Activated T-helper 9 cell treated with anti-CD3 and anti-CD28 coated beads, Interleukin-2, amount 50 U/mL, for 16 hours (primary cell): ENCODE measurements around the gene ITPR3.

ENCODE experiments used
- DNase-seq: peaks from one replicate; pipeline ENCODE4 v3.0.0-alpha.2; 2020; ENCODE audit warnings: low read depth

Gene ITPR3

DNA sequence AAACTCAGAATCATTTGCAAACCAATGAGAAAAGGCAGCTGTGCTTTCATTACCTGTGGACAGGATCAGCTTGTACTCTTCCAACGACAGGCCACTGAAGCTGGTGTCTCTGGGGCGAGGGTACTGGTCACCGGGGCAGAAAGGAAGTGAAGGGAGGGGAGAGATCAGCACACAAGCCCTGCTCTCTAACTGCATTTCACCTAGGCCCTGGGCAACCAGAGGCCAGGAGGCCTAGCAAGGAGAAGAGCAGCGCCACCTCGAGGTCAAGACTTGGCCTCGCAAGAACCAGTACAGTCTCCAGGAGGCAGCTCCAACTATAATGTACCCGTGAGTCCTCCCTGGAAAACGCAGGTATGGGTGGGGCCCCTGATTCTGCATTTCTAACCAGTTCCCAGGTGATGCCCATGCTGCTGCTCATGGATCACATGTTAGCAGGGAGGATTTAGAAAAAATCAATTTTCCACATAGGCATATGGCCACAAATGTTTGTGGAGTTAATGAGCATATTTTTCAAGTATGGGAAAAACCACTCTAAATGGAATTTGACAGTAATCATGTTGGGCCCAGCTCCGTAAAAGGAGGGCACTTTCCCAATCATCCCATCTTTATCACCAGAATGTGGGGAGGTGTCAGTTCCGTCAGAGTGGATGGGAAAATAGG is 79.4 kb downstream of the ITPR3 start:
- peak; percentile 56 for DNase-seq

DNA sequence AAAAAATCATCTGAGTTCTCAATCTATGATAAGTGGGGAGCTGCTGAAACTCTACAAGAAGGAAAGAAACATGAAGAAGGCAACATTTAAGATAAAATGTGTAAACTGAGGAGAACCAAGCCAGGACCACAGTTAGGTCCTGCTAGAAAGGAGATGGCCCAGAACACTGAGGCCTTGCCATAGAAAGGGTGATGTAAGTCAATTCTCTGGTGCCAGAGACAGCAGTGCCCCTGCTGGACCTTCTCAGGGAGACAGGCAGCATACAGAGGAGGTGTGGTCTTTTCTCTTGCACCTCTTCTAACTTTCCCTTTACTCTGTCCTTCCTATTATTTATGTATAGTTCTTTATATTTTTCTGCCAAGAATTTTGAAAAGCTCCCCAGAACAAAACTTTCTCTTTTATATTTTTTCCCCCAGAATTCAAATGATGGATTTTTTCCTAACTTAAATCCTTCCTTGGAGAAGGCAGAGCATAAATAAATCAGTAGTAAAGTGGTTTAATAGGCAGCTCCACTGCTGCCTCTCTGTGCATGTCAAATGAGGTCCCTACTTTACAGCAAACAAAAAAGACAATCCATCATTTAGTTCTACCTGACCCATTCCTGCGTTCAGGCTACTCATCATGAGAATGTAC is 81.3 kb downstream of the ITPR3 start:
- no peak for DNase-seq

DNA sequence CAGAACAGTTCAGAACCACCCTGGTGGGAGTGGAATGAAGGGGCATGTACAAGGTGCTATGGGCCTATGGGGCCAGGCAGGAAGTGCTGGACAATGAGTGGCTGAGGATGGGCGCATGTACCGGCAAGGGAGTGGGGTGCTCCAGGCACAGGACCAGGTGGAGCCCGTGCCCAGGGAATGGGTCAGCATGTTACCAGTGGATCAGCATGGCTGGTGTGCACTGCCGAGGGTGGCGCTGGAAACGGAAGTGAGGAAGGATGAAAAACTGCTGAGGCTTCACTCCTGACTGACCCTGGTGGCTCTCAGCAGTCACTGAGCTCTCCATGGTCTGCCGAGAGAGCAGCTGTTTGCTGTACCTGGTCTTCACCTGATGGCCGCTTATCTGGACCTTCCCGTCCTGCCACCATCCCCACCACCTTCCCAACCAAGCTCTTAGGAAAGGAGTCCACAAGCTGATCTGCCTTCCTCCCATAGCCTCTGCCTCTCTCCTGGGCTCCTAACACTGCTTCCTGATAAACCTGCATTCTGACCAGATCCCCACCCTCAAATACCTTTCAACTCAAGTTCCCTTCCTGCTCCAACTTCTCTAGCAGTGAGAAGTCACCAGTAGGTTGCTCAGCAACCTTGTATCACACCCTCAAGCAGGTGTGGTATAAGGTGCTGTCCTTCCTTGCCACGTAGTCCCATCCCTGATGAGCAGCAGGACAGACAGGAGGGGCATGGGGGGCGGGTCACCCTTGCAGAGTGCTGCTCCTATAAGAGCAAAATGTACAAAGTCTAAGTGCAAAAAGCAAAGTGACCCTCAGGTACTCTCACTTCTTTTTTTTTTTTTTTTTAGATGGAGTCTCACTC is 83.3 kb downstream of the ITPR3 start:
- DNase-seq = no peak

DNA sequence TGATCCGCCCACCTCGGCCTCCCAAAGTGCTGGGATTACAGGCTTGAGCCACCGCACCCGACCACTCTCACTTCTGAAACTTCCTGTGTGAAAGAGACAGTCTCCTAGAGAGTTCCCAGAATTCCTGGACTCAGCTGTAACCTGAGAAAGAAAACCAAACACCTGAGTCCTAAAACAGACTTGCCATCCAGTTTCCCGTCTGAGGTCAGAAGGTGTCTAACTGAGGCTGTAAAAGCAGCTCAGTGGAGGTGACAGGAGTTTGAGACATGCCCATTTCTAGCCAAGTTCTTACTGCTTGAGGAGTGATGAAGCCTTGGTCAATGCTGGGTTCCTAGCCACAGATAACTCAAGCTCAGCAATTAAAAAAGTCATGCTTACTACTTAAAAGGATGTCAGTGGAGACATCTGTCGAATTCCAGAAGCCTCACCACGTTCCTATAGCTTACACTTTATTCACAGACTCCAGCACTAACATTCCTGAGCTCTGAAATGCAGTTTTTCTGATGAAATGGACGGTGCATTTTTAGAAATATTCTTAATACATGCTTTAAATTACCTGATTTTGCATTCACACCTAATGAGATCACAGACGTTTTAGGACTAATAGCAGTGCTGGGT is 84.3 kb downstream of the ITPR3 start:
- DNase-seq = no peak

DNA sequence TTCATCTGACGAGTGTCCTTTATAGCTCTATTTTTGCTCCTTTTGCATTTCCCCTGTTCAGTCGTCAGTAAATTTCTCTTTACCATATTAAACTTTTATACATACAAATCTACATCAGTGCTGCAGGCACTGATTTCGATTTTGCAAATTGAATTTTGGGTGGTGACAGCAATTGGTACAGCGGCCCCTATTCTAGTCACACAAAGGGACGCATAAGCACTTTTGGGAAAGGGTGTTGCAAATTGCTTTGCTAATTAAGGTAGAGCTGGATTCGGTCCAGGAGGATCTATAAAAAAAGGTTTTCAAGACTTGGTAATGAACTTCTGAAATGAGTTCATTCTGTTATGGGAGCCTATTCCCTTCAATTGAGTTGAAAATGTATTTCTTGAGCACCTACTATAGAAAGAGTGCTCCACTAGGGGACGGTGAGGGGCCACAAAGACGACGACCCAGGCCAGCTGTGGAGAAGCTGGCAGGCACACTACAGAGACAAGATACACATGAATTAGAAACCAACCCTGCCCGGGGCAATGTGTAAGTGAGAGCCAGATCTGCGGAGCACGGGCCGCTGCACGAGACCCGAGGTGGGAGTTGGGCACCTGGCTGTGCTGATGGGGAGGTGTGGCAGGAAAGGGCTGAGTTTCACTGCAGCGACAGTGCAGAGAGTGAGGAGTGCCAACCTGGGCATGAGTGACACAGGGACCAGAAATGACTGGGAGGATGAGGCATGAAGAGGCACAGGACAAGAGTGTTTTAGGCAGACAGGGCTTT is 85.0 kb downstream of the ITPR3 start:
- DNase-seq = no peak

DNA sequence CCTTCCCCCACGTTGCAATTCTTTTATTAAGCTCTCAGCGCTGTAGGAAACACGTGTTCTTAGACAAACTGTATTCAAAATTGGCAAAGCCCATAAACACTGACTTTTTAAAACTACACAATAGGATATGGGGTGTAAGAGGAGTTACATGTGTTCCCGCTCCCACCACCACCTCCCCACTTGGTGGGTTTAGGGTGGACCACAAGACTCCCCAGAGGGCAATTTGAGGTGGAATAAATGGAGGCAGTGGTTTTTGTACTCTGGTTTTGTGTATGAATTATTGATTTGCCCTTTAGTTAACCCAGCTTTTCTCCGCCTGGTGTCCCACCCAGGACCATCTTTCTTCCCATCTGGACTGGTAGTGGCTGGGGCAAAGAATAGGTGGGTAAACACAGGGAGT is 86.6 kb downstream of the ITPR3 start:
- DNase-seq = no peak

DNA sequence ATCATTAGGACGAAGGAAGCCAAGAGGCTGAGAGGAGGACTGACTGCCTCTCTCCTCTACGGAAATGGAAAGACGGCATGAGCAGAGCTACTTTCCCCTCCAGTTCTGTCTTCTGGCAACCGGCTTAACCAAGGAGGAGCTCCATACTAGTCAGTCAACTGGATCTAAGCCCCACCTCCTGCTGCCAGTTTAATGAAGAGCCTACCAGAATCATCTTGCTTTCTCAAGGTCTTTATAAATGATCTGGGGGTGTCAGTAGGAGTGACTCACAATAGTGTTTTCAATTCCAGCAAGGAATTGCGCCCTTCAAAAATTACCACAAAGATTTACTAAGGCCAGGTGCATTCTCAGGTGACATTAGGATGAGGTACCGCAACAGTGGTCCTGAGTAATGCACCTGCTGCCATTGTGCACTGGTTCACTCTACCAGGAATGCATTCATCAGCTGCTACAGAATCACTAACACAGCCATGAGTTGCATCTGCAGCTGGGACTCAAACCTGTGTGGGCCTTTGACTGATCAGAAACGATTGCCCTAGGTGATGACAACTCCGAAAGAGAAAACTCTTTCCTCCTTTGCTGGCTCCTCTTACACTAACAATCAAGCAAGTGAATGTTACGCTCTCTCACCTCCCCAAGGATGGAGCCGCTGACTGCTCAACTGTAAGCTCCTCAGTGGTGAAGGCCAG is 87.5 kb downstream of the ITPR3 start:
- DNase-seq = no peak

DNA sequence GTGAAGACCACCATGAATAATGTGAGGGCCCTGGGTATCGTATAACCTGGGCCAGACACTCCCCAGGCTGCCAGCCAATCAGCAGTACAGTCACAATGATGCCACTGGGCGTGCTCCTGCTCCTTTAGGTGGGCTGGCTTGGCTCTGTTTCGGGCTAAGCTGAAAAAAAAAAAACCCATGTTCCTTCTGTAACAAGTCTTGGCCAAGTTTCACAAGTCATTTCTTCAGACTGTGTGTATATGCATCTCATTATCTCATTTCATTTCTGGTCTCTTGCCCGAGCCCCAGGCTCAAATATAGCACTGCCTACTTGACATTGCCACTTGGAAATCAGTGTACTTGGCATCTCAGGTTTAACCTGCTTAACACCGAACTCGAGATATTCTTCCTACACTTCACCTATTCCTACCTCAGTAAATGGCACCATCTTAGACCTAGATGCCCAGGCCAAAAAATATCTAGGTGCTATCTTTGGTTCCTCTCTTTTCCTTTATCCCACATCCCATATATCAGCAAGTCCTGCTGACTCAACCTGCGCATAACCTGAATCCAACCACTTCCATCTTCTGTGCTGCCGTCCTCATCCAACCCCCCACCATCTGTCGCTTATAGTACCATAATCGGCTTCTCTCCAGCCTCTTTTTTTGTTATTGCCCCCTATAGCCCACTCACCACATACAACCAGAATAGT is 88.6 kb downstream of the ITPR3 start:
- no peak for DNase-seq

DNA sequence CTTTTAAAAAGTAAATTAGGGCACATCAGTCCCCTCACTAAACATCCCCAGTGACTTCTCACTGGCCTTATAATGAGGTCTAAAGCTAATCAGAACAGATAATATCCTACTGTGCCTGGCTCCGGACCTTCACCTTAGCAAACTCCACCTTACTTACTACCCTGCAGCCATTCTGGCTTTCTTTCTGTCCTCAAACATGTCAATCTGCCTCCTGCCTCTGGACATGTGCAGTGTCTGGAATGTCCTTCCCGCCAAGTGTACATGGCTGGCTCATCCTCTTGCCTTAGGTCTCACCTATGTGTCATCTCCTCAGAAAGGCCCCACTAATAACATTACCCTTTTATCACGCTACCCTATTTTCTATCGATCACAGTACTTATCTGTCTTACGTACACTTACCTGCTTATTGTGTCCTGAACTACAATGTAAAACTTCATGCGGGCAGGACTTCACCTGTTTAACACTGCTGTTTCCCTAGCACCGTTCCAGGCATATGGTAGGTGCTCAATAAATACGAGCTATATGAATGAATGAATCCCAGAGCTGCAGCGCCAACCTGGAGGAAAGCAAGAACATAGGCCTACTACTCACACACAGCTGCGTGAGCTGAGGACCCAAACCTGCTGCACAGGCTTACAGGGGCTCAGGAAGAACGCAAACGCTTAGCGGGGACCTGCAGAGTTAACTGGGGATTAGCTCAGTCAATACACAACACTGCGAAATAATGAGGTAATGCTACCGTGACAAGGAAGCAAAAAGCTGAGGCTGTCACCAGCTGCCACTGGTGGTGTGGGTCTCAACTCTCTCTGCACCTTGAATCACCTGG is 89.4 kb downstream of the ITPR3 start:
- no peak for DNase-seq

DNA sequence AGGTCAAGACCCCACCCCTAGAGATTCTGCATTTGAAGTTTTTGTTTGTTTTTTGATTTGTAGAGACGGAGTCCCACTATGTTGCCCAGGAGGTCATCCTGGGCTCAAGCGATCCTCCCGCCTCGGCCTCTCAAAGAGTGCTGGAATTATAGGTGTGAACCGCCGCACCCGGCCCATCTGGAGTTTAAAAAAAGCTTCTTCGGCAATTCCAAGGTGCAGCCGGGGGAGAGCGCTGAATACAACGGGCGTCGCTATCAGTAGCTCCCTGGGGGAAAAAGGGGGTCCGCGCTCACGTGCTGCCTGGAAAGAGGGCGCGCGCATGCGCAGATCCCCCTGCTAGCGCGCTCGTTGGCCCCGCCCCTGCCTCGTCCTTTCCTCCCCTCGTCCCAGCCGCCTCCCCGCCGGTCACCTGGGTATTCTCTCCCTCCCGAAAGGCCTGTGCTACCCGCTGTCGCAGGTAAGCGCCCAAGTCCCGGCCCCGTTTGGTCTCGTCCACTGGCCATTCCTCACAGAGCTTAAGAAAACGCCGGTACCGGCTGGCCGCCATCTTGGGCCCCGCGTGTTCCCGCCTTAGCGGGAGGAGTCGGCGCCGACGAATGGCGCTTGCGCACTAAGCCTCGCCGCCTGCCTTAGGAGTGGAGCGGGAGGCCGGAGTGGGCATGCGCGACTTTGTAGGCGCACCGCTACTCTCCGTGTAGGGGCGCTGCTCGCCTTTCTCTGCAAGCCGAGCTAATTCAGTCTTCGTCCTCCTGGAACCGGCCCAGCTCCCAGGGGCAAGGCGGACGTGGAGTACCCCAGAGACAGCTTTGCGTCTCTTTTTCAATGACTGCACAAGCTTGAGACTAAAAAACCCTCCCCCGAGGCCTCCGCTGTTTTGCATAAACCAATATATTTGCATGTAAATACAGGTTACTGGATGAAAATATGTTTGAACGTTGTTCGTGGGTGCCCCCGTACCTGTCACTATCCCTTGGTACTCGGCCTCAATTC is 90.3 kb downstream of the ITPR3 start, which contains the start of gene UQCC2:
UQCC2 (minus strand) TSS at position 561 of the 990 bp plus-strand sequence; CDS start at position 547, 14 bp downstream.
- DNase-seq = peak; percentile 96

DNA sequence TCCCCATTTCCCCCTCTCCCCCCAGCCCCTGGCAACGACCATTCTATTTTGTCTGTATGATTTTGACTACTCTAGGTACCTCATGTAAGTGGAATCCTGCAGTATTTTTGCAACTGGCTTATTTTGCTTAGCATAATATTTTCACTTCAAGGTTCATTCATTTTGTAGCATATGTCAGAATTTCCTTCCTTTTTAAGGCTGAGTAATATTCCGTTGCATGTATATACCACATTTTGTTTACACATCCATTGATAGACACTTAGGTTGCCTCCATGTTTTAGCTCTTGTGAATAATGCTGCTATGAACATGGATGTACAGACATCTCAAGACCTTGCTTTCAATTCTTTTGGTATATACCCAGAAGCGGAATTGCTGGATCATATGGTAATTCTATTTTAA is 91.8 kb downstream of the ITPR3 start:
- no peak for DNase-seq

DNA sequence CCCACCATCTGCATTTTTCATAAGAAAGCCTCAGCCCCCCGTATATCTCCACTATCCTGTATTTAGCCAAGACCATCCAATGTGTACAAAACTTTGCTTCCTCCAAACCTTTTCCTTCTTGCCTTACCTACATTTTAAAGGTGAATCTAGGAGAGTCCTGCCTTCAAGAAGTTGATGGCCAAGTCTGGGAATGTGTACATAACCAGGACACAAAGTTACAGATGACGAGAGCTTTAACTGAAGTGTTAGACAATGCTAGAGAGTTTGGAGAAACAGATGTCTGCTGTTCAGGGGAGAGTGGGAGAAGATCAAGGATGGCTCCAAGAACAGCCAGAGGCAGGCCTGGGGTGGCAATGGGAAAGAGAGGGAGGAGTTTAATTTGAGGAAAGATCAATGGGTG is 92.7 kb downstream of the ITPR3 start:
- DNase-seq = no peak

DNA sequence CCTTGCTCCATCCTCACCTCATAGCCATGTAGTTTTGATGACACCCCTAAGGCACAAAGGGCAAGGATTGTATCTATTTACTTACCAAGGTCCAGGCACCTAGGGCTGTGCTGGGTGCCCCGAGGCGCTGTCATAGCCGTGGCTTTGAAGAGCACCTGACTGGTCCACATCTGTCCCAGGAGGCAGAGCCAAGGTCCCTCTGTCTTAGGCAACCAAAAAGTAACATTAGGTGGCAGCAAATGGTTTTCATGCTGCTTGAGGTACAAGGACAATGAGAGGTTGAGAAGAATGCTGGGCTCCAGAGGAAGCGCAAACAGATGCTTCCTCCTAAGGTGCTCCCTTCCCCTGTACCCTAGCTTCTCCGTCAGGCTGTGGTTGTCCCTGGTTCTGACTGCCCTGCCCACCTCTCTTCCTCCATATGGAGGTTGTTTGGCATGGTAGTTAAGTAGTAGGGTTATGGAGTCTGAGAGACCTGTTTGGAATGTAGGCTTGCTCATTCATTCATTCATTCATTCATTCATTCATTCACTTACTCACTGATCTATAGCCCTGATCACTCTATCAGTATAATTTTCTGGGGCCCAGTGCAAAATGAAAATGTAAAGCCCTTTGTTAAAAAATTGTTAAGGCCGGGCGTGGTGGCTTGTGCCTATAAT is 93.4 kb downstream of the ITPR3 start:
- no peak for DNase-seq

DNA sequence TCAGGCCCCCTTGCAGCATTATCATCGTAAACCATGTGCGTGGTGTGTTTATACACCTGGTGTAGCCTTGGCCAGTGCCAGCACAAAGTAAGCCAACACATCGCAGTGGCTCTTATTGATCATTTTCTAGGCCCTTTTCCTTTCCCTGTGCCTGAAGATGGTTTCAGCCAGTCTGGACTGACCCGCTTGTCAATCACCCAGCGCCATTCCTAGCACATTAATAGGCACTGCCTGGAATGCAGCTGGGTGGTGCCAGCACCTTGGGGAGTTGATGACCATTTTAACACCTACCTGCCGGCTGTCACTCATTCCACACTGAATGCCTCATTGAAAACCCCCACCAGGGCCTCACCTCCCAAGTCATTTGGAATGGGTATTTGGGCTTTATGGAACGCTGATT is 95.3 kb downstream of the ITPR3 start:
- no peak for DNase-seq

DNA sequence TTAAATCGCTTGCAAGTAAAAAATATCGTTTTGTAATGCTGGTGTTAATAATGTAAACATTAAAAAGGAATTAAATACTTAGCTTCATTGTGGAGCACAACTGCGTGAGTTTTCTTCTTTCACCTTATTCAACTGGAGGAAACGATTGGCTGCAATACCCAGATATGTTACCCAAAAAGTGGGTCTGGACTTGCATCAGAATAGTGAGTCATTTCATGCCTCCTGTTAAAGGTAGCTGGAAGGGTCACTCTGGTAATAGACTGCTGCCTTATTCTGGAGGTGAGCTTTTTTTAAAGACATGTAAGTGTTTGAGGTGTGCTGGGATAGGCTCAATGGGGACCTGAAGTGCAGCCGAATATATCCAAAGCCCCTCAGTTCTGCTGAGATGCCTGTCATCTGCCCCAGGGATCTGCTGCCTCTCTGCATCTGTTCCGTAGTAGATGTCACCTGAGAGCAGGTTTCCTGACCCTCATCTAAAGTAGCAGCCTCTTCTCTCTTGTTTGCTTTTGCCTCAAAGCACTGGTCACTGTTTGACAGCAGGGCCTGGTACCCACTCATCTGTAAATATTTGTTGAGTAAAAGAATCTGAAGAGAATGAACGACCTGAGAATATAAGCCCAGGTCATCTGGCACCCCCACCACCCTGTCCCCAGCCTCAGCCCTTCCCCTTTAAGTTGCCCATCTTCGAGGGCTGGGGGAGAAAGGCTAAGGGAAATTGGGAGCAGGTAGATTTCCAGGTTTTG is 95.9 kb downstream of the ITPR3 start:
- DNase-seq = no peak

DNA sequence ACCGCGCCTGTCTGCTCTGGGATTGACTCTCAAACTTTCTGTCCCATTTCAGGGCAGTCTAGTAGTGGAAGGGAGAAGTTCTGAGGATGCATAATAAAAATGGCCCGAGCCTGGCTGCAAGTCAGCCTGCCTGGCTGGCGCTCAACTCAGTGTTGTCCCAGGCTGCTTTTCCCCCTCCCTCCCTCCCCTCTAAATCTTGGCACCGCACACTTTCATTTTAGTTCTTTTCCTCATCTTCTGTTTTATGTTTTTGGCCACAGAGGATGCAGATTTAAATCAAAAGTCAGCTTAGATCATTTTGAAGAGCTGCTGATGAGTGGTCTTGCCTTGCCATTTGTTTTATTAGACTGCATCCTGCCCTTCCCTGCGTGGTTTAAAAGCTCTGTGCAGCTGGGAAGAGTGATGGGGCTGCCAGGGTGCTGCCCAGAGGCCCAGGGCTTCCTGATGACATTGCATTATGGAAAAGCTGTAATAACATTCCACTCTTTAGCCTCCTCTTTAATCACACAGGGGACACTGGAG is 96.9 kb downstream of the ITPR3 start:
- DNase-seq = no peak

DNA sequence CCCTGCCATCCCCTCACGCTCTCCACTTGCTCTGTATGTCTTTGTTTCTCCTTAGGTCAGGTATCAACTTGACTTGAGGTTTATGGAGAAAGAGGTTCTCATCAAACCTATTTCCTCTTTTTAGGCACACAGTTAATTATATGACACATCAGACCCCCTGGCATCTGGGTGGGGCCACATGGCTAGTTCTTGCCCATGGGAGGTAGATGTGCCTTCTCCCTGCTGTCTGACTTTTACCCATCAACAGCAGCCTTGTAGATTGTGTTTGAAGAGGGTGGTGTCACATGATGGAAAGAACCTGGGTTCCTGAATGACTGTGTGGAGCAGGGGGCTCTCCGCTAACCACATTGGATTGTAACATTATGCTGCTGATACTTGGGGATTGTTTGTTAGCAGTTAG is 97.6 kb downstream of the ITPR3 start:
- DNase-seq = no peak
